GM19438 (cell line): ENCODE measurements around the gene YOD1.
A peak's percentile ranks its signal among the peaks of the same experiment; 100 is the strongest.

ENCODE experiments used
- ATAC-seq: cut with Tn5 transposase; IDR thresholded peaks from one replicate; pipeline ENCODE4 v1.9.1; 2021; ENCODE audit warnings: low read depth; ENCODE audit not compliant: unreplicated experiment

Gene YOD1

GRCh38 chr1:207073906-207074820, 23.2 kb upstream of the YOD1 start:
- ATAC-seq: no peak

GRCh38 chr1:207072233-207072632, 21.2 kb upstream of the YOD1 start:
- ATAC-seq: no peak

GRCh38 chr1:207071426-207071825, 20.4 kb upstream of the YOD1 start:
- ATAC-seq: no peak

- no peak for ATAC-seq
These were observed 19.8 kb upstream of the YOD1 start for GRCh38 chr1:207070811-207071210.

- no peak for ATAC-seq
These were observed 19.0 kb upstream of the YOD1 start for GRCh38 chr1:207069858-207070506.

GRCh38 chr1:207069061-207069460, 18.1 kb upstream of the YOD1 start:
- ATAC-seq: no peak

GRCh38 chr1:207067665-207068064, 16.7 kb upstream of the YOD1 start:
- ATAC-seq: no peak

GRCh38 chr1:207067185-207067584, 16.2 kb upstream of the YOD1 start:
- ATAC-seq: no peak

GRCh38 chr1:207064561-207064960, 13.6 kb upstream of the YOD1 start:
- ATAC-seq: no peak

- no peak for ATAC-seq
These were observed 12.0 kb upstream of the YOD1 start for GRCh38 chr1:207063014-207063413.

- no peak for ATAC-seq
These were observed 11.1 kb upstream of the YOD1 start for GRCh38 chr1:207062058-207062457.

GRCh38 chr1:207060596-207060995, 9.6 kb upstream of the YOD1 start:
- no peak for ATAC-seq

GRCh38 chr1:207059881-207060280, 8.9 kb upstream of the YOD1 start:
- no peak for ATAC-seq

- no peak for ATAC-seq
These were observed 8.2 kb upstream of the YOD1 start for GRCh38 chr1:207058878-207059867.

- ATAC-seq: no peak
These were observed 7.2 kb upstream of the YOD1 start for GRCh38 chr1:207058252-207058651.

- no peak for ATAC-seq
These were observed 5.7 kb upstream of the YOD1 start for GRCh38 chr1:207056673-207057072.

GRCh38 chr1:207055386-207056001, 4.5 kb upstream of the YOD1 start:
- ATAC-seq: no peak

- no peak for ATAC-seq
These were observed 3.5 kb upstream of the YOD1 start for GRCh38 chr1:207054491-207054890.

- ATAC-seq: peak; percentile 74
These were observed 2.1 kb upstream of the YOD1 start, which contains the start of gene PFKFB2 for GRCh38 chr1:207052911-207053769. PFKFB2 (plus strand) TSS chr1:207053275; CDS start chr1:207054718, 1,443 bp downstream.
